IPS-15b (cell line): ENCODE data around the gene ZC3H4.

Experiments used
- H3K27me3 ChIP-seq: one replicate; pipeline ENCODE4 v1.6.1; 2013; ENCODE audit warnings: low read length; ENCODE audit not compliant: control insufficient read depth, insufficient read depth
- H3K36me3 ChIP-seq: one replicate; pipeline ENCODE4 v1.6.1; 2013; ENCODE audit warnings: low read length; ENCODE audit not compliant: control insufficient read depth, insufficient read depth
- H3K4me1 ChIP-seq: one replicate; pipeline ENCODE4 v1.6.1; 2013; ENCODE audit warnings: mild to moderate bottlenecking, low read length; ENCODE audit not compliant: control insufficient read depth, insufficient read depth
- H3K4me3 ChIP-seq: one replicate; pipeline ENCODE4 v1.5.1; 2013; ENCODE audit warnings: low read depth, low read length
- H3K9ac ChIP-seq: one replicate; pipeline ENCODE4 v1.6.1; 2013; ENCODE audit warnings: low read depth, mild to moderate bottlenecking, low read length
- H3K9me3 ChIP-seq: one replicate; pipeline ENCODE4 v1.6.1; 2013; ENCODE audit warnings: mild to moderate bottlenecking, low read length; ENCODE audit not compliant: control insufficient read depth, insufficient read depth

The ZC3H4 gene

DNA sequence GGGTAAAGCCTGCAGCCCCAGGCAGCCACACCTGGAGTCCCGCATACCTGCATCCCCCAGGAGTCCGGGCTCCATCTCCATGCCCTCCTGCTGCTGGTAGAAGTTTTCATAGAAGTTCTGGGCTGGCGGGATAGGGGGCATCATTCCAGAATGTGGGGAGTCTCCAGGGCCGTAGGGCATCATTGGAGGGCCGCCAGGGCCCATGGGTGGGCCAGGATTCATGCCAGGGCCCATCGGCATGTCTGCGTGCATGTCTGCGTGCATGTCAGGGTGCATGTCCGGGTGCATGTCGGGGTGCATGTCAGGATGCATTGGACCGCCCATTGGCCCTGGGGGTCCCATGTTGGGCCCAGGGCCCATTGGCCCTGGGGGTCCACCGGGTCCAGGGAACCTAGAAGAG is 41.8 kb downstream of the ZC3H4 start:
- Histone ChIP-seq H3K9me3 (no peaks in the 10 kb centered on the region), H3K27me3 (no peaks in the 10 kb centered on the region), H3K4me3 (no peak overlapping the region), H3K9ac (no peak overlapping the region), H3K4me1 (no peaks in the 10 kb centered on the region), H3K36me3 (peaks cover 51% of the 10 kb centered on the region)

DNA sequence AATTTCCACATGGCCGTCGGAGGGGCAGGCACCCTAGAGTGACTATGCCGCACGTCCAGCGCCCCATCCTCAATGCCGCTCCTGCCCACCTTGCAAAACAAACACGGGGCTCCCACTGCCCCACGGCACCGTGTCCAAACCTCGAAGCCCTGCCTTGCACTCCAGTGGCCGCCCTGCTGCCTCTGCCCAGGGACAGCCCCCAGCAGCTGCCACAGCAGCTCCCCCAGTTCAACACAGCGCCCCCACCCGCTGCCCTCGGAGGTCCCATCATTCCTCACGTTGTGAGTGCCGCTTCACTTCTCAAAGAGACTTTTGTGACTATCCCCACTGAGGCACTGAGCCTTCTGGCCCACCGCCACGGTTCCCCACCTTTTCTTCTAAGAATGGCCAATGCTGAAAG is 42.8 kb downstream of the ZC3H4 start:
- peaks cover 51% of the 10 kb centered on the region for H3K36me3 ChIP-seq
- no peaks in the 10 kb centered on the region for H3K4me1 ChIP-seq
- no peak overlapping the region for H3K9ac ChIP-seq
- no peaks in the 10 kb centered on the region for H3K27me3 ChIP-seq
- no peak overlapping the region for H3K4me3 ChIP-seq
- H3K9me3 ChIP-seq: no peaks in the 10 kb centered on the region

DNA sequence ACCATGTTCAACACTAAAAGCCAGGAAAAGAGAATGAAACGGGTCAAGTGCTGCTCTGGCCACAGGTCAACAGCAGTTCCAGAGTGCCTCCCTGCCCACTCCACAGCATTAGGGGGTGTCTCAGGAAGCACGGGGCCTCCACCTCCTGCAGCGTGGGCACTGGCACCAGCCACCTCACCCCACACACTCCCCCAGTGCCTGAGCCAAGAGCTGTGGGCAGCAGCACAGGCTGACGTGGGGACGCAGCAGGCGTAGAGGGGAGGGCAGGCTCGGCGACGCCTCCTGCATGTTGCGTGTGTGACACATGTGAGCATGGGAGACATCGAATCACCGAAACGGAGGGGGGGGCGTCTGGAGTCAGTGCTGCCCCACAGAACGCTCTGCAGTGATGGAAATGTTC is 43.8 kb downstream of the ZC3H4 start:
- Histone ChIP-seq H3K36me3 (peaks cover 49% of the 10 kb centered on the region), H3K4me1 (no peaks in the 10 kb centered on the region), H3K9ac (no peak overlapping the region), H3K9me3 (no peaks in the 10 kb centered on the region), H3K4me3 (no peak overlapping the region), H3K27me3 (no peaks in the 10 kb centered on the region)

DNA sequence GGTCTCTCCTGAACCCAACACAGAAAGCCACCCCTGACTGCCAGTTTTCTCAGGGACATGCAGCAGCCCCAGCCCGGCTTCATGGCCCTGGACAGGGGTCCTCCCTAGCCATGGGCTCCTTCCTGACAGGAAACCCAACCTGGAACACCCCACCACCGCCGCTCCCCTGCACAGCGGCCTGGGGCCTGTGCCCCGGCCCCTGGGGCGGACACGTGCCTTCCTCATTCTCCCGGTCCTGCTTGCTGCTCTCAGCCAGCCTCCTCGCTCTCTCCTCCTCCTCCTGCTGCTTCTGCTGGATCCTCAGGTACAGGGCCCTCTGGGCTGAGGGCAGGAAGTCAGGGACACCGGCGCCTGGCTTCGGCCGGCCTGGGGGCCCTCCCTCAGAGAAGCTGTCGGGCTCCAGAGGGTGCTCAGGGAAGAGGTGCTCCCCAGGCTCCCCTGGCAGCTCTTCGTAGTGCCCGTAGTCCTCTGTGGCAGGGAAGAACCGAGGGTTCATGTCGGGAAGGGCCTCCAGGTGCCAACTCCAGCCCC is 44.6 kb downstream of the ZC3H4 start:
- H3K9me3 ChIP-seq: no peaks in the 10 kb centered on the region
- no peaks in the 10 kb centered on the region for H3K4me1 ChIP-seq
- no peak overlapping the region for H3K9ac ChIP-seq
- H3K27me3 ChIP-seq: no peaks in the 10 kb centered on the region
- no peak overlapping the region for H3K4me3 ChIP-seq
- peaks cover 43% of the 10 kb centered on the region for H3K36me3 ChIP-seq

DNA sequence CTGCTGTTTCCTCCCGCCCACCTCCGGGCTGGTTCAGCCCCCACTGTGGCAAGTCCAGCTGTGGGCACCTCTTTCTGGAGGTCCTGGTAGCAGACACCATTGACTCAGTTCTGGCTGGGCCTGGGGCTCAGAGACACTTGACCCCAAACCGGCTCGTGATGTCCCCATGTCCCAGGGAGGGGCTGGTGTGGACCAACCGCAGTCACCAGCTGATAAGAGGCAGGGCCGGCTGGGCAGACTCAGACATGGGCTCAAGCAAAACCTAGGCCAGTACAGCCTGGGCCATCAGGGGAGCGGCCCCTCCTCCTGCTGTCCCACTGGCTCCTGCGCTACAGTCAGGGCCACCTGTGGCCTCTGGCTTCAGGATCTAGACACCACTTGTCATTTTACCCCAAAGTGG is 45.3 kb downstream of the ZC3H4 start:
- H3K36me3 ChIP-seq: peaks cover 43% of the 10 kb centered on the region

DNA sequence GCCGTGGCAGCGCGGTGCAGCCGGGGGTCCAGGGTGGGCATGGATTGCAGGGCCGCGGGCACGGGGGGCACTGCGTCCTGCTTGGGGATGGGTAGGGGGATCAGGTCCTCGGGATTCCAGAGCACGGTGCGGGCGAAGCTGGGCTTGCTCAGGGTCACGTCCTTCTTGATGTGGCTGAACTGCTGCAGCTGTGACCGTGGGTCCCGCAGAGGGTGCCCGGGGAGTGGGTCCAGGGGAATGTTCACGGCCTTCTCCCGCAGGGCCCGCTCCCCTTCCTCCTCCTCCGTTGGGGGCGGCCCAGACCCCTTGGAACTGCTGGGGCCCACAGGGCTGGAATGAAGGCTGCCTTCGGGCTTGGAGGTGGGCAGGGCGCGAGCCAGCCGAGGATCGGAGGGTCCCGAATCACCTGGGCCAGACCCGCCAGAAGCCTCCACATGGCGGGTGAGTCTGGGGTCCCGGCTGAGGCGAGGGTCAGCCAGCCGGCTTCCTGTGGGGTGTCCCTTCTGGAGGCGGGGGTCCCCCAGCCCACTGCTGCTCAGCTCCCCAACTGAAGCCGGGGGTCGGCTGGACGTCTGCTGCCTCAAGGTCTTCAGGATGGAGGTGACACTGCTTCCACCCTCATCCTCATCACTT is 46.2 kb downstream of the ZC3H4 start:
- Histone ChIP-seq H3K4me1 (no peaks in the 10 kb centered on the region), H3K36me3 (peaks cover 43% of the 10 kb centered on the region), H3K27me3 (no peaks in the 10 kb centered on the region), H3K9me3 (no peaks in the 10 kb centered on the region), H3K9ac (no peak overlapping the region), H3K4me3 (no peak overlapping the region)

More for the DNA sequence above, 45.3 kb downstream of the ZC3H4 start:
- Histone ChIP-seq H3K9me3 (no peaks in the 10 kb centered on the region), H3K27me3 (no peaks in the 10 kb centered on the region), H3K9ac (no peak overlapping the region), H3K4me3 (no peak overlapping the region), H3K4me1 (no peaks in the 10 kb centered on the region)

DNA sequence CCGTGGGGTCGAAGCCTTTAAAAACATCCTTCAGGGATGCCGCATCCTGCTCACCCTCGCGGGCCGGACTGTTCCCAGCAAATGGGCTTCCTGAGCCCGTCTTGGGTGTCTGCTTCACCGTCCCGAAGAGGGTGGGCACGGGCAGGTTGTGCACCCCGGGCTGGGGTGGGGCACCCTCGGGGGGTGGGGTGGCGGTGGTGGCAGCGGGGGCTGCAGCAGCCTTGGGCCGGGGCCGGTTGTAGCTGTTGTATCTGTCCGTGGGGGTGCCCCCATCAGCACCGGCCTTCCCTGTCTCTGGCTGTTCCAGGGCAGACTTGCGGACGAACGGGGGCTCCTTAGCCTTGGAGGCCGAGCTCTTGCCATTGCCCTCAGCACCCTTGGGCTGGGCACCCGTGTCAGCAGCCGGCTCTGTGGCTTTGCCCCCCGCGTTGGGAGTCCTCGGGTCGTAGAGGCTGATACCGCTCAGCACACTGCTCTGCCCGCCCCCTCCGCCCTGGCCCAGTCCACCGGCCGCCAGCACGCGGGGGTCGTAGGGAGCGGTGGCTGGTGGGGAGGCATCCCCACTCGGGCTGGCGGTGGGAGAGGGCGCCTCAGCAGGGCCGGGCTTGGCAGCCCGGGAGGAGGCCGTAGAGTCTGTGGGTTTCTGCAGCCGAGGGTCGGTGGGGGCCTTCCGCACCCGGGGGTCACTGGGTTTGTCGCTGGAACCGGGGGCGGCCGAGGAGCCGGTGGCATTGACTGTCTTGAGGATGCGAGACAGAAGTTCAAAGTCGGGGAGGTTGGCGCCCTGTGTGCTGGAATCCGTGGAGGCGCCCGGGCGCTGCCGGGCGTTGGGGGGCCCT is 47.0 kb downstream of the ZC3H4 start:
- no peak overlapping the region for H3K9ac ChIP-seq
- H3K36me3 ChIP-seq: peaks cover 37% of the 10 kb centered on the region
- no peak overlapping the region for H3K4me3 ChIP-seq

DNA sequence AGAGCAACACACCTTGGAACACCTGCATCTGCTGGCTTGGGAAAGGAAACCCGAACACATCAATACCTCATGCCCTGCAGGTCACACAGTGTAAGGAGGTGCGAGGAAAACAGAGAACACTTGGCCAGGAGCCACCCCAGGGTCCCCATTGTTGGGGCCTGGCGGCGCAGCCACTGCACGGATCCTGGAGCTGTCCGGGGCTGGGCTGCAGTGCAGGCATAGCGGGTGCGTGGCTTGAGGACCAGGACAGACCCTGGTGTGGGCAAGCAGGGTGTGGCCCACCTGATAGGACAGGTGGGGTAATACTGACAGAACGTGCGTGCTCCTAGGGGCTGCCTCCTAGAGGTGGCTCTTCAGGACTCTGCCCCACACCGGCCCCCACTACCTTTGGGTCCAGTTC is 48.3 kb downstream of the ZC3H4 start:
- no peak overlapping the region for H3K4me3 ChIP-seq
- H3K9ac ChIP-seq: no peak overlapping the region
- H3K4me1 ChIP-seq: no peaks in the 10 kb centered on the region
- no peaks in the 10 kb centered on the region for H3K27me3 ChIP-seq
- H3K36me3 ChIP-seq: peaks cover 28% of the 10 kb centered on the region
- H3K9me3 ChIP-seq: no peaks in the 10 kb centered on the region

More for the DNA sequence above, 47.0 kb downstream of the ZC3H4 start:
- H3K9me3 ChIP-seq: no peaks in the 10 kb centered on the region
- no peaks in the 10 kb centered on the region for H3K4me1 ChIP-seq
- no peaks in the 10 kb centered on the region for H3K27me3 ChIP-seq

DNA sequence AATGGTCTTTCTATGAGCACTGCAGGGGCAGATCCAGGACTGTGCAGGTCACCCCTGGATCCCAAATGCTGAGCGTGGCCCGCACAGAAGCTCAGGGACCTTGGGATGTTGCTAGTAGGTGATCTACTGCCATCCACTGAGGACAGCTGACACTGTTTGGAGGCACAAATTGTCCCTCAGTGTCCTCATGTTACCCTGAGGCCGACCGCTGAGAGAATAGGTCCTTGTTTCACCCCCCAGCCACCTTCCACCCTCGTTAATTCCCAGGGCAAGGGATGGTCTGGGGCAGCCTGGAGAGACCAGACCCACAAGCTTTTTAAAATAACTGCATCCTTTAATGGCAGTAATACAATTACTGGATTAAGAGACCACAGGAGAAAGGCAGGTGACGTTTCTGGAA is 49.7 kb downstream of the ZC3H4 start:
- H3K27me3 ChIP-seq: no peaks in the 10 kb centered on the region
- H3K9me3 ChIP-seq: no peaks in the 10 kb centered on the region
- no peak overlapping the region for H3K4me3 ChIP-seq
- no peak overlapping the region for H3K9ac ChIP-seq
- H3K36me3 ChIP-seq: peaks cover 16% of the 10 kb centered on the region
- no peaks in the 10 kb centered on the region for H3K4me1 ChIP-seq

DNA sequence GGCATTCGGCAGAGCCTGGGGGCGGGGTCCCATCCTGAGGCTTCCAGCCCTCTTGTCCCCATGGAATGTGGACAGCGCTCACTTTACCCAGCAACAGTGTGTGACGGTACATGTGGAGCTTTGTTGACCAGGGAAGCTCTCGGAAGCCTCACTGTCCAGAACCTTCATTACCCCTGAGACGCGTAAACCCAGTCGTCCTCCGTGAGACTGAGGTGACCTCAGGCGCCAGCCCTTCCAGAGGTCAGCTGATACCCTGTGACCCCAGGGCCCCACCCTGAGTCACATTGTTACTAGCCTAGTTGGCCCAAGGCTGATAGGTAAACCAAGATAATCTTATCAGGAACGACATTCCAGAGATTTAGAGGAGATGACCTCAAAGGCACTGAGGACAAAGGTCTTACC is 55.0 kb downstream of the ZC3H4 start:
- no peaks in the 10 kb centered on the region for H3K36me3 ChIP-seq
- H3K9me3 ChIP-seq: no peaks in the 10 kb centered on the region
- H3K27me3 ChIP-seq: no peaks in the 10 kb centered on the region
- no peak overlapping the region for H3K9ac ChIP-seq
- H3K4me3 ChIP-seq: no peak overlapping the region
- H3K4me1 ChIP-seq: no peaks in the 10 kb centered on the region

DNA sequence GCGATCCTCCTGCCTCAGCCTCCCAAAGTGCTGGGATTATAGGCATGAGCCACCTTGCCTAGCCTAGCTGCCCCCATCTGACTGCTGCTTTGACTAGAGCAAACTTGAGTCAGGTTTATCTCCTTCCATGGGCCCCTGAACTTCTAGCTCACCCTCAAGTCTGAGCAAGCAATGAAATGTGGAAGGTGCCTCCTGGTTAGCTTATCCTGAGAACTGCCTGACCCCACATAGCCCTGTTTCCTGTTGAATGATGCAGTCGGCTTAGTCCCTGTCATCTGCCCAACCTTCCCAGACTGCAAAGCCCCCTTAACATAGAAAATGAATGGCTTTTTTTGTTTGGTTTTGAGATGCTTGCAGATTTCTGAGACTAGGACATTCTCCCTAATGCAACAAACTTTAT is 56.2 kb downstream of the ZC3H4 start:
- H3K9me3 ChIP-seq: no peaks in the 10 kb centered on the region
- no peaks in the 10 kb centered on the region for H3K27me3 ChIP-seq
- H3K4me3 ChIP-seq: no peak overlapping the region
- H3K4me1 ChIP-seq: no peaks in the 10 kb centered on the region
- H3K36me3 ChIP-seq: no peaks in the 10 kb centered on the region
- H3K9ac ChIP-seq: no peak overlapping the region

DNA sequence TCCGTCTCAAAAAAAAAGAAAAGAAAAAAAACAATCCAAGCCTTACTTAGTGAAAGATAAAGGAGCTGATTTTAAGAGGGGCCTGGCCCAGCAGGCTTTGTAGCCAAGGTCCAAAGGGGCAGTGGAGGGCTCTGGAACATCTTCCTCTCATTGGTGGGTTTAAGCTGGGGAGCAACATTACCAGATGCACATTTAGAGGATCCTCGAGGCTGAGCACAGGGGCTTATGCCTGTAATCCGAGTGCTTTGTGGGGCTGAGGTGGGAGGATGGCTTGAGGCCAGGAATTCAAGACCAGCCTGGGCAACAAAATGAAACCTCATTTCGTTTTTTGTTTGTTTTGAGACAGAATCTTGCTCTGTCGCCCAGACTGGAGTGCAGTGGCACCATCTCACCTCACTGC is 57.2 kb downstream of the ZC3H4 start:
- no peaks in the 10 kb centered on the region for H3K9me3 ChIP-seq
- no peak overlapping the region for H3K9ac ChIP-seq
- no peak overlapping the region for H3K4me3 ChIP-seq
- H3K4me1 ChIP-seq: no peaks in the 10 kb centered on the region
- no peaks in the 10 kb centered on the region for H3K36me3 ChIP-seq
- no peaks in the 10 kb centered on the region for H3K27me3 ChIP-seq
